ENCODE measurements around the gene NGLY1. TPM values are rescaled to one million over a fixed set of nuclear protein-coding genes. Genes with fewer than 3 reads are reported as not detected.

Gene NGLY1
- total and polyA plus RNA-seq, 10 of the 15 experiments (the other 5 are each of a cell fraction or from before 2014, with no cell fraction given): 29.8 to 73.5 (median 47.0) TPM

GRCh38 chr3:25785826-25786225 is 2.6 kb upstream of the NGLY1 start (continued):
- no peak for TF ChIP-seq MEF2A (IDR thresholded peaks at IDR 0.05; ENCODE audit: insufficient read depth, low read depth, low read length)
- TF ChIP-seq IRF4 (IDR thresholded peaks at IDR 0.05; ENCODE audit: low read depth, low read length): no peak
- no peak for TF ChIP-seq NRF1 (conservative IDR thresholded peaks at IDR 0.05; ENCODE audit: low read depth, low read length)
- no peak for TF ChIP-seq ZBTB11 (CRISPR knock-in tag; IDR thresholded peaks at IDR 0.05)

GRCh38 chr3:25784971-25785370 is 1.7 kb upstream of the NGLY1 start:
- H2AFZ ChIP-seq (ENCODE audit: control insufficient read depth, low read depth, low read length): no peak overlapping the region
- no peak for FAIRE-seq
- H3K4me1 ChIP-seq (ENCODE audit: control insufficient read depth, insufficient read depth, low read length): peaks cover 7% of the 10 kb centered on the region
- no peaks in the 10 kb centered on the region for H3K36me3 ChIP-seq (ENCODE audit: control insufficient read depth in 2 of 2, insufficient read depth in 2 of 2, low read length in 1 of 2)
- H3K79me2 ChIP-seq (ENCODE audit: control insufficient read depth, insufficient read depth, low read length): peaks cover 45% of the 10 kb centered on the region
- no TSS peak for BruUV-seq (replicated peaks)
- no peak for ATAC-seq
- H3K9me3 ChIP-seq (replicated peaks; ENCODE audit: control insufficient read depth, insufficient read depth, low read length): no peaks in the 10 kb centered on the region
- no peak overlapping the region for H3K27ac ChIP-seq (ENCODE audit: control insufficient read depth, insufficient read depth)
- H3K27me3 ChIP-seq (replicated peaks in 1 of 2; ENCODE audit: control insufficient read depth in 2 of 2, insufficient read depth in 2 of 2, low read length in 1 of 2): no peaks in the 10 kb centered on the region
- SMC1A ChIA-PET (ENCODE audit: uncharacterized antibody, unreplicated experiment): interaction anchor here (0.5 to 1.4 kb wide), 2 partner anchors 124 to 157 kb away, joined by 3 to 12 read pairs; no protein-coding TSS in a partner anchor
- intact Hi-C loops (cut with micrococcal nuclease; ENCODE audit: unreplicated experiment): no loop called here
- WGBS (ENCODE audit: insufficient coverage, insufficient replicate concordance, low lambda C conversion rate, missing lambda C conversion rate): 100% methylated on average over 1 of the region's 1 CpG
- POLR2A ChIA-PET: interaction anchor here (1.1 to 1.3 kb wide), 2 partner anchors 12 to 27 kb away, joined by 3 read pairs; no protein-coding TSS in a partner anchor
- H3K4me3 ChIP-seq: no peak overlapping the region
- no peak overlapping the region for H3K4me2 ChIP-seq (ENCODE audit: control insufficient read depth, insufficient read depth)
- RAD21 ChIA-PET (ENCODE audit: unreplicated experiment): interaction anchor here (0.9 to 1.2 kb wide), 2 partner anchors 115 to 128 kb away, joined by 3 read pairs; no protein-coding TSS in a partner anchor
- DNase-seq (ENCODE audit: low read depth, low spot score): no peak
- in situ Hi-C loops (cut with MboI): loop anchor here (5.0 to 25.0 kb wide), 2 partner anchors 118 to 1848 kb away; partner anchors contain the start of gene NR1D2
- no peaks in the 10 kb centered on the region for H4K20me1 ChIP-seq (ENCODE audit: control insufficient read depth, insufficient read depth)
- CTCF ChIA-PET: no interaction called here
- no peak overlapping the region for H3K9ac ChIP-seq (ENCODE audit: control insufficient read depth, insufficient read depth, low read length)
- TF ChIP-seq NR2F1 (conservative IDR thresholded peaks at IDR 0.05) (no peak), TBL1XR1 (IDR thresholded peaks at IDR 0.05; ENCODE audit: low read depth, low read length) (no peak), CREB1 (IDR thresholded peaks at IDR 0.05; ENCODE audit: low read depth) (no peak), MYC (IDR thresholded peaks at IDR 0.05; ENCODE audit: insufficient read depth, insufficient read length, insufficient replicate concordance, low read length, severe bottlenecking) (no peak), JUNB (IDR thresholded peaks at IDR 0.05) (0 out of 2 replicates have a peak, but pooled peaks have one; percentile 12), ESRRA (IDR thresholded peaks at IDR 0.05; ENCODE audit: low read length) (no peak), RUNX3 (IDR thresholded peaks at IDR 0.05; ENCODE audit: low read length) (peak; percentile 17; the same call in 1 of the 2 replicates), RAD51 (IDR thresholded peaks at IDR 0.05) (no peak), EP300 (IDR thresholded peaks at IDR 0.05; ENCODE audit: borderline replicate concordance in 1 of 2, control insufficient read depth in 1 of 2, low read depth in 2 of 2, low read length in 2 of 2) (no peak), MYB (IDR thresholded peaks at IDR 0.05; ENCODE audit: borderline replicate concordance, low read depth, low read length) (no peak), NRF1 (conservative IDR thresholded peaks at IDR 0.05; ENCODE audit: low read depth, low read length) (no peak), CHD4 (IDR thresholded peaks at IDR 0.05) (no peak), HDGF (IDR thresholded peaks at IDR 0.05) (no peak), SIN3A (IDR thresholded peaks at IDR 0.05; ENCODE audit: low read depth, low read length) (no peak), ZNF384 (IDR thresholded peaks at IDR 0.05; ENCODE audit: borderline replicate concordance, low read depth, low read length) (peak; percentile 69), BRCA1 (IDR thresholded peaks at IDR 0.05; ENCODE audit: low read depth, low read length) (no peak)
- TF ChIP-seq, protein P1, sequence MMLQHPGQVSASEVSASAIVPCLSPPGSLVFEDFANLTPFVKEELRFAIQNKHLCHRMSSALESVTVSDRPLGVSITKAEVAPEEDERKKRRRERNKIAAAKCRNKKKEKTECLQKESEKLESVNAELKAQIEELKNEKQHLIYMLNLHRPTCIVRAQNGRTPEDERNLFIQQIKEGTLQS (IDR thresholded peaks at IDR 0.05; ENCODE audit: borderline replicate concordance, extremely low read depth, low read depth, low read length): no peak

Data from GM12878 (cell line).